ENCODE results near the gene CASKIN1. TPM values are rescaled to one million over a fixed set of nuclear protein-coding genes. Genes with fewer than 3 reads are reported as not detected.

CASKIN1 gene
- polyA plus RNA-seq, 3 donors, result not detected

DNA sequence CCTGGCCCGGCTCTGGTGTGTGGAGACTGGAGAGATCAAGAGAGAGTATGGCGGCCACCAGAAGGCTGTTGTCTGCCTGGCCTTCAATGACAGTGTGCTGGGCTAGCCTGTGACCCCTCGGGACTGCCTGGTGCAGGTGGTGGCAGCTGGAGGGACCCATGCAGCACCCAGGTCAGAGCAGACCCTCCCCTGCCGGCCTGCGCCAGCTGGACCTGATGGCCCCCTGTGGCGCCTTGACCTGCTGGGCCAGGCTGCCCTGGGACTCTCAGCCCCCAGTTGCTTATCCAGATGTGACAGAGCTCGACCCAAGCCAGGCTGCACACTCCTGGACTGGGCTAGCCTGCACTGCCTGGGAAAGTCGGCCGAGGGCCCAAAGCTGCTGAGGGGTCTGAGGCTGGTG, 12.4 kb upstream of the CASKIN1 start:
- Mint-ChIP-seq H3K27me3 (ENCODE audit: low read depth in 3 of 3) (peaks cover 0 to 4% (median 2%) of the 10 kb centered on the region in 3 donors), H3K4me3 (no peak overlapping the region), H3K4me1 (peaks cover 45% of the 10 kb centered on the region), H3K27ac (no peak overlapping the region), H3K36me3 (peaks cover 23 to 43% of the 10 kb centered on the region in 2 donors), H3K9me3 (peaks cover 0 to 2% (median 0%) of the 10 kb centered on the region in 7 donors)
- DNase-seq, result no peak
- no peak overlapping the region for H3K4me2 ChIP-seq (replicated peaks; ENCODE audit: extremely low read depth, low read length, poor library complexity, severe bottlenecking)
- no peaks in the 10 kb centered on the region for H3K9me3 ChIP-seq (replicated peaks in 1 of 2; ENCODE audit: control insufficient read depth in 1 of 2, insufficient read depth in 1 of 2, low read length in 2 of 2)
- H3K4me3 ChIP-seq (replicated peaks in 1 of 3; ENCODE audit: low read depth in 2 of 3, low read length in 3 of 3), result no peak overlapping the region
- no peak overlapping the region for H2AFZ ChIP-seq (ENCODE audit: insufficient read depth, low read depth, low read length, poor library complexity, severe bottlenecking)
- H3K4me1 ChIP-seq (ENCODE audit: control insufficient read depth in 1 of 2, insufficient read depth in 2 of 2, low read length in 2 of 2), result peaks cover 43 to 49% of the 10 kb centered on the region in 2 donors
- H3K27me3 ChIP-seq (ENCODE audit: control insufficient read depth in 2 of 2, insufficient read depth in 2 of 2, low read length in 2 of 2), result no peaks in the 10 kb centered on the region
- 98% methylated on average over 8 of the region's 9 CpGs for WGBS (ENCODE audit: insufficient coverage)
- H3K79me2 ChIP-seq (ENCODE audit: insufficient read depth, low read length), result peaks cover 41% of the 10 kb centered on the region
- no peak overlapping the region for H3K9ac ChIP-seq (ENCODE audit: insufficient read depth, low read length, poor library complexity, severe bottlenecking)
- peaks cover 29 to 38% of the 10 kb centered on the region in 2 donors for H3K36me3 ChIP-seq (replicated peaks in 1 of 2; ENCODE audit: control insufficient read depth in 1 of 2, insufficient read depth in 2 of 2, low read length in 2 of 2)
- intact Hi-C loops (cut with micrococcal nuclease), result loop anchor here (5.0 kb wide), 2 partner anchors 51 to 59 kb away; partner anchors contain the start of genes RNPS1 (in 2 of the 2) and TRAF7 (in 1 of the 2)
- TF ChIP-seq, protein P1, sequence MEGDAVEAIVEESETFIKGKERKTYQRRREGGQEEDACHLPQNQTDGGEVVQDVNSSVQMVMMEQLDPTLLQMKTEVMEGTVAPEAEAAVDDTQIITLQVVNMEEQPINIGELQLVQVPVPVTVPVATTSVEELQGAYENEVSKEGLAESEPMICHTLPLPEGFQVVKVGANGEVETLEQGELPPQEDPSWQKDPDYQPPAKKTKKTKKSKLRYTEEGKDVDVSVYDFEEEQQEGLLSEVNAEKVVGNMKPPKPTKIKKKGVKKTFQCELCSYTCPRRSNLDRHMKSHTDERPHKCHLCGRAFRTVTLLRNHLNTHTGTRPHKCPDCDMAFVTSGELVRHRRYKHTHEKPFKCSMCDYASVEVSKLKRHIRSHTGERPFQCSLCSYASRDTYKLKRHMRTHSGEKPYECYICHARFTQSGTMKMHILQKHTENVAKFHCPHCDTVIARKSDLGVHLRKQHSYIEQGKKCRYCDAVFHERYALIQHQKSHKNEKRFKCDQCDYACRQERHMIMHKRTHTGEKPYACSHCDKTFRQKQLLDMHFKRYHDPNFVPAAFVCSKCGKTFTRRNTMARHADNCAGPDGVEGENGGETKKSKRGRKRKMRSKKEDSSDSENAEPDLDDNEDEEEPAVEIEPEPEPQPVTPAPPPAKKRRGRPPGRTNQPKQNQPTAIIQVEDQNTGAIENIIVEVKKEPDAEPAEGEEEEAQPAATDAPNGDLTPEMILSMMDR (IDR thresholded peaks at IDR 0.05), result no peak
- H3K27ac ChIP-seq (ENCODE audit: low read depth in 1 of 2, low read length in 2 of 2), result no peak overlapping the region
- H4K20me1 ChIP-seq (ENCODE audit: insufficient read depth, low read length), result peaks cover 47% of the 10 kb centered on the region

DNA sequence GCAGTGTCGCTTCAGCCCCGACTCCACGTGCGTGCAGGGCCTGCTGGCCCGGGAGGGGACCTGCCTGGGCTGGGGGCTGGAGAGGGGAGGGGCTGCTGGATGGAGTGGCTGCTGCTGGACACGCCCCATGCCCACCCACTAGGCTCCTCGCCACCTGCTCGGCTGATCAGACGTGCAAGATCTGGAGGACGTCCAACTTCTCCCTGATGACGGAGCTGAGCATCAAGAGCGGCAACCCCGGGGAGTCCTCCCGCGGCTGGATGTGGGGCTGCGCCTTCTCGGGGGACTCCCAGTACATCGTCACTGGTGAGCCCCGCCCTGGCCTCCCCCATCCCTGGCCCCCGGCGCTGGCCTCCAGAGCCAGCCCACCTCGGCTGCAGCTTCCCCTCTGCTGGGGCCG, 11.9 kb upstream of the CASKIN1 start:
- H4K20me1 ChIP-seq (ENCODE audit: insufficient read depth, low read length), result peaks cover 42% of the 10 kb centered on the region
- no peak overlapping the region for H3K27ac Mint-ChIP-seq
- peaks cover 37% of the 10 kb centered on the region for H3K79me2 ChIP-seq (ENCODE audit: insufficient read depth, low read length)
- no peak overlapping the region for H3K4me3 ChIP-seq (replicated peaks in 1 of 3; ENCODE audit: low read depth in 2 of 3, low read length in 3 of 3)
- H3K27ac ChIP-seq (ENCODE audit: low read depth in 1 of 2, low read length in 2 of 2), result no peak overlapping the region
- intact Hi-C loops (cut with micrococcal nuclease), result loop anchor here (5.0 kb wide), 2 partner anchors 51 to 59 kb away; partner anchors contain the start of genes RNPS1 (in 2 of the 2) and TRAF7 (in 1 of the 2)
- H3K27me3 Mint-ChIP-seq (ENCODE audit: low read depth in 3 of 3), result peaks cover 0 to 4% (median 2%) of the 10 kb centered on the region in 3 donors
- peaks cover 23 to 43% of the 10 kb centered on the region in 2 donors for H3K36me3 Mint-ChIP-seq
- H3K4me3 Mint-ChIP-seq, result no peak overlapping the region
- no peak for DNase-seq
- TF ChIP-seq, protein P1 (IDR thresholded peaks at IDR 0.05), result no peak
- H3K4me1 Mint-ChIP-seq, result peaks cover 43% of the 10 kb centered on the region
- 86% methylated on average over 15 of the region's 23 CpGs for WGBS (ENCODE audit: insufficient coverage)
- H3K36me3 ChIP-seq (replicated peaks in 1 of 2; ENCODE audit: control insufficient read depth in 1 of 2, insufficient read depth in 2 of 2, low read length in 2 of 2), result peaks cover 29 to 38% of the 10 kb centered on the region in 2 donors
- peaks cover 38 to 44% of the 10 kb centered on the region in 2 donors for H3K4me1 ChIP-seq (ENCODE audit: control insufficient read depth in 1 of 2, insufficient read depth in 2 of 2, low read length in 2 of 2)
- H3K9me3 ChIP-seq (replicated peaks in 1 of 2; ENCODE audit: control insufficient read depth in 1 of 2, insufficient read depth in 1 of 2, low read length in 2 of 2), result no peaks in the 10 kb centered on the region
- no peaks in the 10 kb centered on the region for H3K27me3 ChIP-seq (ENCODE audit: control insufficient read depth in 2 of 2, insufficient read depth in 2 of 2, low read length in 2 of 2)
- no peak overlapping the region for H3K9ac ChIP-seq (ENCODE audit: insufficient read depth, low read length, poor library complexity, severe bottlenecking)
- H3K4me2 ChIP-seq (replicated peaks; ENCODE audit: extremely low read depth, low read length, poor library complexity, severe bottlenecking), result no peak overlapping the region
- peaks cover 0 to 2% (median 0%) of the 10 kb centered on the region in 7 donors for H3K9me3 Mint-ChIP-seq
- no peak overlapping the region for H2AFZ ChIP-seq (ENCODE audit: insufficient read depth, low read depth, low read length, poor library complexity, severe bottlenecking)

Data from CD14-positive monocyte (primary cell).